Measurements from ENCODE around the gene NDOR1. TPM values are rescaled to one million over a fixed set of nuclear protein-coding genes. Genes with fewer than 3 reads are reported as not detected.

The NDOR1 gene
- total RNA-seq, 1 donor from 2014 or later: 3.0 TPM

- DNase-seq: no peak
Observed at GRCh38 chr9:137220317-137221094, 15.0 kb downstream of the NDOR1 start.

GRCh38 chr9:137221095-137221505, 15.6 kb downstream of the NDOR1 start:
- DNase-seq: no peak

- DNase-seq: no peak
Observed at GRCh38 chr9:137221506-137222111, 16.1 kb downstream of the NDOR1 start.

GRCh38 chr9:137222190-137223077, 16.9 kb downstream of the NDOR1 start, which contains the start of gene RNF208:
RNF208 (minus strand) TSS chr9:137222240; CDS start chr9:137221212, 1,028 bp downstream.
- no peak for DNase-seq

GRCh38 chr9:137223078-137223970, 17.8 kb downstream of the NDOR1 start:
- peak; percentile 99 for DNase-seq

GRCh38 chr9:137224830-137225694, 19.6 kb downstream of the NDOR1 start, which contains the start of gene CYSRT1:
CYSRT1 (plus strand) TSS chr9:137225174; CDS start chr9:137225622, 448 bp downstream.
- DNase-seq: no peak

GRCh38 chr9:137225699-137226331, 20.3 kb downstream of the NDOR1 start:
- no peak for DNase-seq

- DNase-seq: no peak
Observed at GRCh38 chr9:137226338-137227053, 21.0 kb downstream of the NDOR1 start.

GRCh38 chr9:137227054-137227852, 21.8 kb downstream of the NDOR1 start, which contains the start of gene RNF224:
RNF224 (plus strand) TSS chr9:137227502; CDS start chr9:137228336, 834 bp downstream.
- peak; percentile 84 for DNase-seq

- no peak for DNase-seq
Observed at GRCh38 chr9:137227853-137228505, 22.5 kb downstream of the NDOR1 start.

GRCh38 chr9:137228506-137228967, 23.0 kb downstream of the NDOR1 start:
- DNase-seq: no peak

- no peak for DNase-seq
Observed at GRCh38 chr9:137228968-137229896, 23.7 kb downstream of the NDOR1 start.

GRCh38 chr9:137229903-137230704, 24.6 kb downstream of the NDOR1 start:
- no peak for DNase-seq

- no peak for DNase-seq
Observed at GRCh38 chr9:137230705-137231371, 25.3 kb downstream of the NDOR1 start, which contains the start of gene SLC34A3. SLC34A3 (plus strand) TSS chr9:137230901; CDS start chr9:137231703, 802 bp downstream.

Measured in tongue (tissue), 2 donors.